Endothelial cell of umbilical vein (primary cell): ENCODE results near the gene NAA11. TPM values are rescaled to one million over a fixed set of nuclear protein-coding genes. Genes with fewer than 3 reads are reported as not detected.

Experiments used
- BruUV-seq: library from RNA; stranded (reverse); fragments of 400-500 nt; replicated peaks from 2 replicates; lab custom pipeline; 2021; lab: Mats Ljungman, UMichigan
- CTCF ChIA-PET: fragments of 300-600, 350-600 bp; sonication (Branson Sonifier 250); formaldehyde crosslinking; loops from one replicate; lab custom pipeline; 2021; ENCODE audit warnings: antibody characterized with exemption, inconsistent platforms; lab: Charles Lee
- POLR2A ChIA-PET: fragments of 300-600, 350-600 bp; sonication (Branson Sonifier 250); formaldehyde crosslinking; loops from one replicate; lab custom pipeline; 2021; ENCODE audit warnings: antibody characterized with exemption, inconsistent platforms; lab: Charles Lee
- DNase-seq: peaks from one replicate; pipeline ENCODE4 v3.0.0-alpha.2; 2011; ENCODE audit warnings: low read depth, low spot score
- FAIRE-seq: peaks from 2 replicates; lab custom pipeline; 2011; peaks lifted over from hg19 to GRCh38; lab: Jason Lieb, UNC
- H2AFZ ChIP-seq: 2 replicates; pipeline ENCODE4 v1.6.0; 2012; ENCODE audit warnings: low read depth, low read length, control low read depth, inconsistent platforms
- H3K27ac ChIP-seq: 2 replicates; pipeline ENCODE4 v1.5.1; 2011; ENCODE audit warnings: low read depth, mild to moderate bottlenecking, control low read depth, low read length, moderate library complexity; ENCODE audit not compliant: insufficient read depth
- H3K27me3 ChIP-seq, 2 experiments: 2 replicates each; pipeline versions ENCODE4 v1.6.0 to v1.6.1; 2011; ENCODE audit warnings: low read length in 2 of 2, mixed read lengths in 1 of 2; ENCODE audit not compliant: control insufficient read depth in 2 of 2, insufficient read depth in 2 of 2
- H3K36me3 ChIP-seq, 2 experiments: 2 replicates in 1 of 2; 3 replicates in 1 of 2; pipeline ENCODE4 v1.5.1; 2011; ENCODE audit warnings: low read length in 2 of 2, mild to moderate bottlenecking in 1 of 2, moderate library complexity in 1 of 2; ENCODE audit not compliant: control insufficient read depth in 2 of 2, insufficient read depth in 2 of 2; ENCODE audit errors: extremely low read depth in 1 of 2
- H3K4me1 ChIP-seq: 3 replicates; pipeline ENCODE4 v1.5.1; 2011; ENCODE audit warnings: mild to moderate bottlenecking, low read length; ENCODE audit not compliant: control insufficient read depth, insufficient read depth; ENCODE audit errors: extremely low read depth
- H3K4me2 ChIP-seq: 2 replicates; pipeline ENCODE4 v1.6.1; 2011; ENCODE audit warnings: low read length, control low read depth, mixed read lengths; ENCODE audit not compliant: insufficient read depth
- H3K4me3 ChIP-seq, 3 experiments: fragments of 200-600 bp in 1 of 3; sonication (generic), shearing (Covaris generic) in 1 of 3; replicated peaks in 1 of 3; 2 replicates each; pipeline ENCODE4 v1.5.1; 2011 to 2016; ENCODE audit warnings: control low read depth in 3 of 3, low read length in 3 of 3, mild to moderate bottlenecking in 2 of 3, inconsistent platforms in 1 of 3, low read depth in 1 of 3, moderate library complexity in 1 of 3; ENCODE audit not compliant: insufficient read depth in 1 of 3
- H3K79me2 ChIP-seq: 2 replicates; pipeline ENCODE4 v1.6.0; 2012; ENCODE audit warnings: low read length, inconsistent platforms; ENCODE audit not compliant: control insufficient read depth, insufficient read depth
- H3K9ac ChIP-seq: replicated peaks from 2 replicates; pipeline ENCODE3; 2011; ENCODE audit warnings: low read length, control low read depth; ENCODE audit not compliant: insufficient read depth; ENCODE audit errors: extremely low read depth
- H3K9me1 ChIP-seq: replicated peaks from 3 replicates; pipeline ENCODE4 v1.6.0; 2011; ENCODE audit warnings: mild to moderate bottlenecking, low read length; ENCODE audit not compliant: control insufficient read depth, insufficient read depth; ENCODE audit errors: extremely low read depth
- H3K9me3 ChIP-seq: replicated peaks from 2 replicates; pipeline ENCODE4 v1.5.1; 2012; ENCODE audit warnings: low read length, inconsistent platforms; ENCODE audit not compliant: control insufficient read depth, insufficient read depth
- H4K20me1 ChIP-seq: replicated peaks from 2 replicates; pipeline ENCODE3; 2011; ENCODE audit warnings: mild to moderate bottlenecking, low read length; ENCODE audit not compliant: control insufficient read depth, insufficient read depth; ENCODE audit errors: extremely low read depth
- CTCF ChIP-seq, 2 donors: IDR thresholded peaks; 1 replicate in 1 of 2; 2 replicates in 1 of 2; pipeline ENCODE4 v1.5.1; 2011; ENCODE audit warnings: low read length in 2 of 2, mild to moderate bottlenecking in 2 of 2, moderate library complexity in 2 of 2, control low read depth in 1 of 2, inconsistent platforms in 1 of 2, low read depth in 1 of 2; ENCODE audit not compliant: insufficient read depth in 1 of 2; ENCODE audit errors: extremely low read depth in 1 of 2
- EZH2 ChIP-seq: IDR thresholded peaks from 2 replicates; pipeline ENCODE4 v1.6.1; 2012; ENCODE audit warnings: borderline replicate concordance, low read depth, mild to moderate bottlenecking, moderate library complexity, low read length, inconsistent platforms; ENCODE audit not compliant: severe bottlenecking
- FOS ChIP-seq: IDR thresholded peaks from 2 replicates; pipeline ENCODE4 v1.6.1; 2011; ENCODE audit warnings: mild to moderate bottlenecking, low read length, moderate library complexity, borderline replicate concordance; ENCODE audit not compliant: insufficient read depth
- GATA2 ChIP-seq: IDR thresholded peaks from 2 replicates; pipeline ENCODE4 v1.7.0; 2011; ENCODE audit warnings: low read depth, mild to moderate bottlenecking, moderate library complexity, mixed read lengths, low read length; ENCODE audit not compliant: insufficient read length, insufficient read depth
- JUN ChIP-seq: IDR thresholded peaks from 2 replicates; pipeline ENCODE4 v1.6.1; 2011; ENCODE audit warnings: borderline replicate concordance, low read depth; ENCODE audit not compliant: insufficient read length, insufficient read depth
- MAX ChIP-seq: IDR thresholded peaks from 2 replicates; pipeline ENCODE4 v1.6.1; 2011; ENCODE audit not compliant: insufficient read depth, insufficient read length
- MYC ChIP-seq: IDR thresholded peaks from one replicate; pipeline ENCODE4 v1.6.1; 2011; ENCODE audit warnings: mild to moderate bottlenecking, low read depth, low read length
- POLR2A ChIP-seq: IDR thresholded peaks from 2 replicates; pipeline ENCODE4 v1.6.1; 2012; ENCODE audit warnings: low read depth, mild to moderate bottlenecking, control low read depth, low read length
- POLR2AphosphoS5 ChIP-seq: IDR thresholded peaks from 2 replicates; pipeline ENCODE4 v1.6.1; 2012; ENCODE audit warnings: low read depth, mild to moderate bottlenecking, control low read depth, low read length, moderate library complexity; ENCODE audit not compliant: insufficient read depth
- dilution Hi-C: fragments of 300-500 bp; cut with MboI; formaldehyde crosslinking; loops from one replicate; pipeline ENCODE4 v1.15.0; 2019; ENCODE audit warnings: low sequenced_read_pairs; ENCODE audit not compliant: extremely low pct_ligation_motif_present
- intact Hi-C: fragments of 100-400 bp; cut with micrococcal nuclease; formaldehyde crosslinking; loops from one replicate; pipeline ENCODE4 v1.10.0; 2022
- polyA plus RNA-seq, 4 experiments: library from polyadenylated mRNA; depleted of rRNA in 3 of 4; stranded (reverse) in 3 of 4; unstranded in 1 of 4; fragments of >200 nt; gene quantifications; 2 replicates each; pipeline versions ENCODE4 v1.2.1 to v1.2.3, GENCODE V29; 2011 to 2012; ENCODE audit warnings: missing spikeins in 1 of 4
- total RNA-seq: library from RNA; stranded (reverse); gene quantifications from 2 replicates; pipeline ENCODE4 v1.2.3, GENCODE V29; 2021

Gene NAA11
- total and polyA plus RNA-seq, 2 donors (not counting 3 experiments of a cell fraction or from before 2014, with no cell fraction given) = not detected

- intact Hi-C loops = no loop called here
- no peak for DNase-seq
- no peaks in the 10 kb centered on the region for H3K9me3 ChIP-seq
- no peaks in the 10 kb centered on the region for H3K4me1 ChIP-seq
- H3K27ac ChIP-seq = no peak overlapping the region
- POLR2A ChIA-PET = no interaction called here
- H3K9ac ChIP-seq = no peak overlapping the region
- no peaks in the 10 kb centered on the region for H3K27me3 ChIP-seq
- no peaks in the 10 kb centered on the region for H3K36me3 ChIP-seq
- TF ChIP-seq JUN (no peak), POLR2AphosphoS5 (no peak), GATA2 (no peak), MAX (no peak), POLR2A (no peak), FOS (no peak), CTCF (IDR thresholded peaks at IDR 0.05; ENCODE audit: extremely low read depth in 1 of 2, insufficient read depth in 1 of 2, low read depth in 1 of 2, low read length in 2 of 2) (no peak), MYC (no peak), EZH2 (no peak)
- no peaks in the 10 kb centered on the region for H3K9me1 ChIP-seq
- H3K79me2 ChIP-seq = no peaks in the 10 kb centered on the region
- CTCF ChIA-PET = no interaction called here
- H2AFZ ChIP-seq = no peak overlapping the region
- H3K4me3 ChIP-seq = no peak overlapping the region
- no peaks in the 10 kb centered on the region for H4K20me1 ChIP-seq
- BruUV-seq = no TSS peak
- H3K4me2 ChIP-seq = no peak overlapping the region
- FAIRE-seq = no peak
- dilution Hi-C loops = no loop called here
Measured at GRCh38 chr4:79330720-79331119, 4.9 kb upstream of the NAA11 start.
